ENCODE results near the gene ATG13.
"Not testable (repeated sequence)": the region's sequence is repeated elsewhere in the genome, so short reads cannot be mapped to it uniquely, and the experiment has no call there.

ATG13 gene

GRCh38 chr11:46697303-46697702, 80.0 kb downstream of the ATG13 start:
- DNase-seq (ENCODE audit: low read depth in 2 of 2): no peak

- no peak for DNase-seq (ENCODE audit: low read depth in 2 of 2)
Observed at GRCh38 chr11:46697723-46698122, 80.4 kb downstream of the ATG13 start.

- no peak for DNase-seq (ENCODE audit: low read depth in 2 of 2)
Observed at GRCh38 chr11:46698597-46698996, 81.2 kb downstream of the ATG13 start.

GRCh38 chr11:46700241-46701077, 83.1 kb downstream of the ATG13 start, which contains the start of the genes ARHGAP1 and ZNF408:
TSS of gene ARHGAP1 (minus strand) at chr11:46700619. CDS start at chr11:46696107, 4,512 bp downstream.
TSS of gene ZNF408 (plus strand) at chr11:46701031. CDS start at chr11:46701048, 17 bp downstream.
- peak; percentile 98 to 99 for DNase-seq (ENCODE audit: low read depth in 2 of 2)

- DNase-seq (ENCODE audit: low read depth in 2 of 2): no peak
Observed at GRCh38 chr11:46701078-46701654, 83.8 kb downstream of the ATG13 start.

- no peak for DNase-seq (ENCODE audit: low read depth in 2 of 2)
Observed at GRCh38 chr11:46705070-46705688, 87.8 kb downstream of the ATG13 start.

- DNase-seq (ENCODE audit: low read depth in 2 of 2): no peak
Observed at GRCh38 chr11:46706886-46707285, 89.5 kb downstream of the ATG13 start.

- not testable (repeated sequence) for DNase-seq (ENCODE audit: low read depth in 2 of 2)
Observed at GRCh38 chr11:46709351-46709750, 92.0 kb downstream of the ATG13 start.

- no peak for DNase-seq (ENCODE audit: low read depth in 2 of 2)
Observed at GRCh38 chr11:46710821-46711269, 93.5 kb downstream of the ATG13 start.

- DNase-seq (ENCODE audit: low read depth in 2 of 2): no peak
Observed at GRCh38 chr11:46711303-46711702, 94.0 kb downstream of the ATG13 start.

- no peak for DNase-seq (ENCODE audit: low read depth in 2 of 2)
Observed at GRCh38 chr11:46712874-46713576, 95.7 kb downstream of the ATG13 start.

- DNase-seq (ENCODE audit: low read depth in 2 of 2): not testable (repeated sequence)
Observed at GRCh38 chr11:46717825-46718154, 100.4 kb downstream of the ATG13 start.

GRCh38 chr11:46718155-46719019, 101.0 kb downstream of the ATG13 start:
- DNase-seq (ENCODE audit: low read depth in 2 of 2): no peak

GRCh38 chr11:46719048-46719542, 101.7 kb downstream of the ATG13 start, which contains the start of gene F2:
TSS of gene F2 (plus strand) at chr11:46719213. CDS start at chr11:46719236, 23 bp downstream.
- no peak for DNase-seq (ENCODE audit: low read depth in 2 of 2)

GRCh38 chr11:46719543-46720218, 102.3 kb downstream of the ATG13 start:
- DNase-seq (ENCODE audit: low read depth in 2 of 2): no peak

- no peak for DNase-seq (ENCODE audit: low read depth in 2 of 2)
Observed at GRCh38 chr11:46721286-46721685, 103.9 kb downstream of the ATG13 start.

- DNase-seq (ENCODE audit: low read depth in 2 of 2): no peak
Observed at GRCh38 chr11:46722566-46723358, 105.4 kb downstream of the ATG13 start.

- DNase-seq (ENCODE audit: low read depth in 2 of 2): no peak
Observed at GRCh38 chr11:46723359-46723680, 106.0 kb downstream of the ATG13 start.

GRCh38 chr11:46724088-46724487, 106.7 kb downstream of the ATG13 start:
- DNase-seq (ENCODE audit: low read depth in 2 of 2): no peak

All from stimulated activated CD8-positive, alpha-beta memory T cell treated with anti-CD3 and anti-CD28 coated beads, Interleukin-2, amount 100 ng/mL, for 48 hours (primary cell).